ENCODE results near the gene AGTRAP.
A peak's percentile ranks its signal among the peaks of the same experiment; 100 is the strongest.

AGTRAP gene

DNA sequence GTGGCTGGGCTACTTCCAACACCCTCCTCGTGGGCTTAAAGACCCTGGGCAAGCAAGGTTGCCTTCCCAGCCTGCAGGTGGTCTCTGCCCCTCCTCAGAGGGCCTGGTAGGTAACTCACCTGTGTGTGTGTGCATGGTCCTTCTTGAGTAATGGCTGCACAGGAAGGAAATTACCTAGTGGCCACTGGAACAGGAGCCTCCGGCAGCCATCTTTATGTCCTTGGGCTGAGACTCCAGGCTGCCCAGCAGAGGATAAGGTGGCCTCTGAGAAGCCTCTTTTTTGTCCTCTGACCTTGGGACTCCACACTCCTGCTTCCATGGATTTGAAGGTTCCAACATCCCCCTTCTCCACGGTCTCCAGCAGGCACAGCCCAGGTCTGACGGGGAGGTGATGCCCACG lies 24.4 kb upstream of the AGTRAP start:
- H3K27me3 ChIP-seq (ENCODE audit: control insufficient read depth, insufficient read depth, low read length), result no peaks in the 10 kb centered on the region
- H3K9ac ChIP-seq (ENCODE audit: low read length), result no peak overlapping the region

DNA sequence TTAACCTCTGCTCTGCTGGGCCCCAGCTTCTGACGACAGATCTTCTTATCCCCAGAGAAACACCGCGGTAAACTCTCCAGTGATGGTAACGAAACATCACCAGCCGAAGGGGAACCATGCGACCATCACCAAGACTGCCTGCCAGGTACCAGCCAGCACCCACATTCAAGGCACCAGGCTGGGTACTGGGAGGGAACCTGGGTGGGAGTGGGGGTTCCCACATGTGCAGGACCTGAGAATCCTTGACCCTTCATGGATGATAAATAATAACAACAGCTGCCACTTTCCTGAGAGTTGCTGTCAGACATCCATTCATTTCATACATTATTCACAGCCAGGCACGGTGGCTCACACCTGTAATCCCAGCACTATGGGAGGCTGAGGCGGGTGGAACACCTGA lies 23.7 kb upstream of the AGTRAP start:
- peaks cover 4% of the 10 kb centered on the region for H3K4me1 ChIP-seq (ENCODE audit: control insufficient read depth, low read depth, low read length)
- H3K9ac ChIP-seq (ENCODE audit: low read length), result no peak overlapping the region
- peaks cover 8% of the 10 kb centered on the region for H3K36me3 ChIP-seq (ENCODE audit: control insufficient read depth, low read depth, low read length)
- H3K9me3 ChIP-seq (ENCODE audit: control insufficient read depth, low read depth, low read length), result no peaks in the 10 kb centered on the region
- no peaks in the 10 kb centered on the region for H3K27me3 ChIP-seq (ENCODE audit: control insufficient read depth, insufficient read depth, low read length)
- no peak overlapping the region for H3K4me3 ChIP-seq (ENCODE audit: low read length)
- no peak overlapping the region for H3K27ac ChIP-seq (ENCODE audit: low read length)

More for the DNA sequence above, 24.4 kb upstream of the AGTRAP start:
- Histone ChIP-seq H3K4me1 (ENCODE audit: control insufficient read depth, low read depth, low read length) (peaks cover 6% of the 10 kb centered on the region), H3K36me3 (ENCODE audit: control insufficient read depth, low read depth, low read length) (peaks cover 8% of the 10 kb centered on the region), H3K4me3 (ENCODE audit: low read length) (no peak overlapping the region), H3K27ac (ENCODE audit: low read length) (no peak overlapping the region), H3K9me3 (ENCODE audit: control insufficient read depth, low read depth, low read length) (no peaks in the 10 kb centered on the region)

DNA sequence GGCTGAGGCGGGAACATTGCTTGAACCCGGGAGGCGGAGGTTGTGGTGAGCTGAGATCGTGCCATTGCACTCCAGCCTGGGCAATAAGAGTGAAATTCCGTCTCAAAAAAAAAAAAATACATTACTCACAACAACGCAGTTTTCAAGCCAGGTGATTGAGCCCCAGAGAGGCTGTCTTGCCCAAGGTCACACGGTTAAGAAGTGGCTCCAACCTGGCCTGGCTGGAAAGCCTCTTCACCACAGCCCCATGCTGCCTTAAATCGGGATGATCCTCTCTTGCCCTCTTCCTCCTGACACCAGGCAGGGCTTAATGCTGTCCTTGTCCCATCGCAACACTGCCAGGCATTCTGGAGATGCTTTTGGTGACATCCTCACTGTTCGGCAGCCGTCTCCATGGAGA lies 22.8 kb upstream of the AGTRAP start:
- Histone ChIP-seq H3K4me1 (ENCODE audit: control insufficient read depth, low read depth, low read length) (no peaks in the 10 kb centered on the region), H3K4me3 (ENCODE audit: low read length) (no peak overlapping the region), H3K27me3 (ENCODE audit: control insufficient read depth, insufficient read depth, low read length) (no peaks in the 10 kb centered on the region), H3K36me3 (ENCODE audit: control insufficient read depth, low read depth, low read length) (peaks cover 8% of the 10 kb centered on the region), H3K27ac (ENCODE audit: low read length) (no peak overlapping the region), H3K9ac (ENCODE audit: low read length) (no peak overlapping the region), H3K9me3 (ENCODE audit: control insufficient read depth, low read depth, low read length) (no peaks in the 10 kb centered on the region)

DNA sequence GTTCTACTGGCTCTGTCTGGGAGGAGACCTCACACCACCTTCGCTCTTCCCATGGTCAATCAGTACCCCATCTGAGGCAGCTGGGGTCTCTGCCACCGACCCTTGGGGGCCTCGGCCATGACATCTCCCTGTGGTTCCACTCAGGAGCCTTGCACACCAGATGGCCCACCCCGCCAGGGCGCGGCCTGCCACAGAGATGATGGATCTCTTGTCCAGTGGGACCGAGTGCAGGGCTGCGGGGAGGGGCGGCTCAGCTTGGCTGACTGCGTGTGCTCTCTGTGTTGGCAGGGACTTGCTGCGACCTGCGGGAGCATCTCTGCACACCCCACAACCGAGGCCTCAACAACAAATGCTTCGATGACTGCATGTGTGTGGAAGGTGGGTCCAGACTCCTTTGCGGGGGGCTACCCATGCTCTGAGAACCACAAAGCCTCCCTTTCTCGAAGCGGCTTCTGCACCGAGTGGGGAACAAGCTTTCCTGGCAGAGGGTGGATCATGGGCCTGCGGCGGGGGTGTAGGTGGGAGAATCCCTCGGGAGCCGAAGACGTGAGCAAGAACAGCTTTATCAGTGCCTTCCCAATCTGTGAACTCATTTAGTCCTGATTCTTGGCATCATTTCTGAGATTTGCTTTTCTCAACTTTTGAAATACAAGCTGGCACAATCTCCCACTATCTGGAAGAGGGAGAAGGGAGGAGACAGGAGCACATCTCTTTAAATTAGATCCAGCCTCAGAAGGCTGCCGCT lies 20.9 kb upstream of the AGTRAP start:
- Histone ChIP-seq H3K27me3 (ENCODE audit: control insufficient read depth, insufficient read depth, low read length) (no peaks in the 10 kb centered on the region), H3K36me3 (ENCODE audit: control insufficient read depth, low read depth, low read length) (peaks cover 8% of the 10 kb centered on the region), H3K9ac (ENCODE audit: low read length) (no peak overlapping the region), H3K27ac (ENCODE audit: low read length) (no peak overlapping the region), H3K4me3 (ENCODE audit: low read length) (no peak overlapping the region), H3K9me3 (ENCODE audit: control insufficient read depth, low read depth, low read length) (no peaks in the 10 kb centered on the region), H3K4me1 (ENCODE audit: control insufficient read depth, low read depth, low read length) (no peaks in the 10 kb centered on the region)

DNA sequence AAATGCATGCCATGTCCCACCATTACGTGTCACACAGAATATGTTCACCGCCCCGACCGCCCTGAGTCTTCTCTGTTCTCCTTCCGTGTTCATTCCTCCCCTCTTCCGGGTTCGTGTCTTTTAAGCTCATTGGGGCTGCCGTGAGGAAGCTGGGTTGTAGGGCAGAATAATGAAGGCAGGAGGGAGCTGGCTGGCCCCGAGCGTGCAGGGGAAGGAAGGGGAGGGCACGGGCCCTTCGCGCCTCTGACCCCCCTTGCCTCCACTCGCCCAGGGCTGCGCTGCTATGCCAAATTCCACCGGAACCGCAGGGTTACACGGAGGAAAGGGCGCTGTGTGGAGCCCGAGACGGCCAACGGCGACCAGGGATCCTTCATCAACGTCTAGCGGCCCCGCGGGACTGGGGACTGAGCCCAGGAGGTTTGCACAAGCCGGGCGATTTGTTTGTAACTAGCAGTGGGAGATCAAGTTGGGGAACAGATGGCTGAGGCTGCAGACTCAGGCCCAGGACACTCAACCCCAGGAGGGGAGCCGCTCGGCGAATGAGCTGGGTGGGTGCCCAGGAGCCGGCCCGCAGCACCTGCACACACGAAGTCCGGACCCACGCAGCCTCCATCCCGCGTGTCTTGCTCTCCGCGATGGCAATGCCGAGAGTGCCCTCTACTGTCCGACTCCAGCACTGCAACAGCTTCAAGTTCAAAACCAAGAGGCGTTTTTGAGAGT lies 16.5 kb upstream of the AGTRAP start:
- Histone ChIP-seq H3K27ac (ENCODE audit: low read length) (no peak overlapping the region), H3K36me3 (ENCODE audit: control insufficient read depth, low read depth, low read length) (peaks cover 6% of the 10 kb centered on the region), H3K9me3 (ENCODE audit: control insufficient read depth, low read depth, low read length) (no peaks in the 10 kb centered on the region), H3K4me3 (ENCODE audit: low read length) (peak overlapping the region; percentile 46), H3K27me3 (ENCODE audit: control insufficient read depth, insufficient read depth, low read length) (no peaks in the 10 kb centered on the region), H3K9ac (ENCODE audit: low read length) (no peak overlapping the region), H3K4me1 (ENCODE audit: control insufficient read depth, low read depth, low read length) (no peaks in the 10 kb centered on the region)

DNA sequence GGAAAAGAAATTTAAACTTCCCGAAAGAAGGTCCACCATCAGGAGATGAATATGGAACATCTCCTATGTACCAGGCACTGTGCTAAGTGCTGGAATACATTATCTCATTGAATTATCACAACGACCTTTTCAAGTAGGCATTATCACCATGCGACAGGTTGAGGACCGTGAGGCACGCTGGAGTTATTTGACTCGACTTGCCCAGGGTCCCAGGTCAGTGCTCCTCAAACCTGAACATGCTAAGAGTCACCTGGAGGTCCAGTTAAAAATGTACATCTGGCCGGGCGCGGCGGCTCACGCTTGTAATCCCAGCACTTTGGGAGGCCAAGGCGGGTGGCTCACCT lies 15.9 kb upstream of the AGTRAP start:
- peaks cover 6% of the 10 kb centered on the region for H3K36me3 ChIP-seq (ENCODE audit: control insufficient read depth, low read depth, low read length)
- no peaks in the 10 kb centered on the region for H3K27me3 ChIP-seq (ENCODE audit: control insufficient read depth, insufficient read depth, low read length)
- H3K9ac ChIP-seq (ENCODE audit: low read length), result no peak overlapping the region
- H3K9me3 ChIP-seq (ENCODE audit: control insufficient read depth, low read depth, low read length), result no peaks in the 10 kb centered on the region
- H3K27ac ChIP-seq (ENCODE audit: low read length), result no peak overlapping the region
- peak overlapping the region; percentile 46 for H3K4me3 ChIP-seq (ENCODE audit: low read length)
- no peaks in the 10 kb centered on the region for H3K4me1 ChIP-seq (ENCODE audit: control insufficient read depth, low read depth, low read length)

DNA sequence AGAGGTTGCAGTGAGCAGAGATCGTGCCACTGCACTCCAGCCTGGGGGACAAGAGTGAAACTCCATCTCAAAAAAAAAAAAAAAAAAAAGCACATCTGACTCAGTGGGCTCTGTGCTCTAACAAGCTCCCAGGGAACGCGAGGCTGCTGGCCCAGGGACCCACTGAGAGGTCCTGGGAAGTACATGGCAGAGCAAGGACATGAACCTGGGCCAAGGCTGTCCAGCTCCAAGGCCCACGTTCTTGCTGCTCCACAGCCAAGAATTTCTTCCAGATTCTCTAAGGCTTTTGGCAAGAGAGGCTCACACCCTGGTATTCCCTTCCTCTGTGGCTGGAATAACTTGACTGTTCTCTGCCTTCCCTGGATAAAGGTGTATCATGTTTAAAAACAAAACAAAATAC lies 15.4 kb upstream of the AGTRAP start:
- H3K27ac ChIP-seq (ENCODE audit: low read length), result no peak overlapping the region
- no peak overlapping the region for H3K9ac ChIP-seq (ENCODE audit: low read length)

DNA sequence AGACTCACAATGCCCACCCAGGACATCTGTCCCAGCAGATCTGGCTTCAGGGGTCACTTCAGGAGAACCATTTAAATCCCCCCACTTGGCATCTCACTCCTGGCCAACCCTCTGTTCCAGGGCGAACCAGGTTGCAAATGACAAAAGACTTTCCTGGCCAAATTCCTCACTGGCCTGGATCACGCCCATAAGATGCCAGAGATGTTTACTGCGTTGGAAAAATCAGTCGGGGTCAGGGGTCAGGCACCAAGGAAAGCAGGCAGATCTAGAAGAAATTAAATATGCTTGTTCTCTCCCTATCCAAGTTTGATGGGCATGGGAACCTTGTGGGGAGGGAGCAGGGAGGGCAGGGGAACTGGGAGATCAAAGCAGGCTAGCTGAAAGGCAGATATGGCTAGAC lies 14.6 kb upstream of the AGTRAP start:
- H3K4me1 ChIP-seq (ENCODE audit: control insufficient read depth, low read depth, low read length), result peaks cover 6% of the 10 kb centered on the region
- no peak overlapping the region for H3K4me3 ChIP-seq (ENCODE audit: low read length)
- H3K27me3 ChIP-seq (ENCODE audit: control insufficient read depth, insufficient read depth, low read length), result no peaks in the 10 kb centered on the region
- H3K9me3 ChIP-seq (ENCODE audit: control insufficient read depth, low read depth, low read length), result no peaks in the 10 kb centered on the region
- peaks cover 6% of the 10 kb centered on the region for H3K36me3 ChIP-seq (ENCODE audit: control insufficient read depth, low read depth, low read length)
- no peak overlapping the region for H3K9ac ChIP-seq (ENCODE audit: low read length)
- no peak overlapping the region for H3K27ac ChIP-seq (ENCODE audit: low read length)

More for the DNA sequence above, 15.4 kb upstream of the AGTRAP start:
- H3K27me3 ChIP-seq (ENCODE audit: control insufficient read depth, insufficient read depth, low read length), result no peaks in the 10 kb centered on the region
- no peak overlapping the region for H3K4me3 ChIP-seq (ENCODE audit: low read length)
- H3K4me1 ChIP-seq (ENCODE audit: control insufficient read depth, low read depth, low read length), result peaks cover 2% of the 10 kb centered on the region
- peaks cover 6% of the 10 kb centered on the region for H3K36me3 ChIP-seq (ENCODE audit: control insufficient read depth, low read depth, low read length)
- H3K9me3 ChIP-seq (ENCODE audit: control insufficient read depth, low read depth, low read length), result no peaks in the 10 kb centered on the region

DNA sequence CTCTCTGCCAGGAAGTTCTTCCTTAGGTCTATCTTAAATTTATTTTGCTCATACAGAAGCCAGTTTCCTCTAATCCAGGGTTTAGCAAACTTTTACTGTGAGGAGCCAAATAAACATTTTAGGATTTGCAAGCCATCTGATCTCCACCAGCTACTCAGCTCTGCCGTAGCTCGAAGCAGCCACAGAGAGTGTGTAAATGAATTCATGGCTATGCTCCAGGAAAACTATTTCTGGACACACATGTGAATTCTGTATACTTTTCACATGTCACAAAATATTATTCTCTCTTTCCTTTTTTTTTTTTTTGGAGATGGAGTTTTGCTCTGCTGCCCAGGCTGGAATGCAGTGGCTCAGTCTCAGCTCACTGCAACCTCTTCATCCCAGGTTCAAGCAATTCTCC lies 13.4 kb upstream of the AGTRAP start:
- Histone ChIP-seq H3K9me3 (ENCODE audit: control insufficient read depth, low read depth, low read length) (no peaks in the 10 kb centered on the region), H3K27ac (ENCODE audit: low read length) (no peak overlapping the region), H3K9ac (ENCODE audit: low read length) (no peak overlapping the region), H3K27me3 (ENCODE audit: control insufficient read depth, insufficient read depth, low read length) (no peaks in the 10 kb centered on the region), H3K4me3 (ENCODE audit: low read length) (no peak overlapping the region), H3K4me1 (ENCODE audit: control insufficient read depth, low read depth, low read length) (peaks cover 6% of the 10 kb centered on the region), H3K36me3 (ENCODE audit: control insufficient read depth, low read depth, low read length) (peaks cover 6% of the 10 kb centered on the region)

DNA sequence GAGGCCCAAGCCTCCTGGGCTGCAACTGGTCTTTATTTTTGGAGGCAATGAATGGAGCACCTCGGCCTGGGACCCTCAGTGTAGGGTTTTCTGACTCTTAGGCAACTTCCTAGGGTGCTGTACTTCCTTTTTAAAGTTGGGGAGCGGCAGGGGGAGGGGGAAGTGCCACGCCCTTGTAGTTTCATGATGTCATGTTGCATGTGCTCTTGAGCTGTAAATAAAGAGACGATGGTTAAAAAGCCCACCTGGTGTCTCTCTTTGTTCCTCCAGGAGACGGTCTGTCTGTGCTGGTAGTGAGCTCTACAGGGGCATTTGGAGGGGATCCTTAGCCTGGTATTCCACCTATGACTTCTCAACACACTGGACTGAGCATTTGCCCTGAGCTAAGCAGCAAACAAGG lies 10.3 kb upstream of the AGTRAP start:
- H3K9ac ChIP-seq (ENCODE audit: low read length), result no peak overlapping the region
- peaks cover 6% of the 10 kb centered on the region for H3K36me3 ChIP-seq (ENCODE audit: control insufficient read depth, low read depth, low read length)
- H3K4me3 ChIP-seq (ENCODE audit: low read length), result no peak overlapping the region
- H3K27me3 ChIP-seq (ENCODE audit: control insufficient read depth, insufficient read depth, low read length), result no peaks in the 10 kb centered on the region
- H3K4me1 ChIP-seq (ENCODE audit: control insufficient read depth, low read depth, low read length), result peaks cover 23% of the 10 kb centered on the region
- no peaks in the 10 kb centered on the region for H3K9me3 ChIP-seq (ENCODE audit: control insufficient read depth, low read depth, low read length)
- no peak overlapping the region for H3K27ac ChIP-seq (ENCODE audit: low read length)

DNA sequence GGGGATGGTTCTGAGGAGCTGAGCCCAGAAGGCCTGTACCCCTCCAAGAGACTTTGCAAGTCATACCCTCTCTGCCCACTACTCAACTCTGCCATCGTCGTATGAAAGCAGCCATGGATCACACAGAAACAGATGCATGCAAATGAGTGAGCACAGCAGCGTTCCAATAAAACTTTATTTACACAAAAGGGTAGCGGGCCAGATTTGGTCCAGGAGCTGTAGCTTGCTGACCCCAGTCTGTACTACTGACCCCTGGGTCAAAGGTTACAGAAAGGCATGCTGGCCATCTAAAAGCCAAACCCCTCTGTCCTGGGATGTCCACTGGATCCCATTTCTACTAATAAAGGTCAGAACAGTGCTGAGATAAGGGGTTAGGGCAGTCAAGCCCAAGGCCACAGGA lies 8.8 kb upstream of the AGTRAP start:
- H3K9ac ChIP-seq (ENCODE audit: low read length), result no peak overlapping the region
- no peaks in the 10 kb centered on the region for H3K27me3 ChIP-seq (ENCODE audit: control insufficient read depth, insufficient read depth, low read length)
- no peak overlapping the region for H3K27ac ChIP-seq (ENCODE audit: low read length)
- H3K36me3 ChIP-seq (ENCODE audit: control insufficient read depth, low read depth, low read length), result no peaks in the 10 kb centered on the region
- peaks cover 32% of the 10 kb centered on the region for H3K4me1 ChIP-seq (ENCODE audit: control insufficient read depth, low read depth, low read length)
- H3K9me3 ChIP-seq (ENCODE audit: control insufficient read depth, low read depth, low read length), result no peaks in the 10 kb centered on the region
- no peak overlapping the region for H3K4me3 ChIP-seq (ENCODE audit: low read length)

All from iPS-18a (cell line).